Central memory CD8-positive, alpha-beta T cell (primary cell): ENCODE measurements around the gene CEP192.
"Not testable (repeated sequence)": the region's sequence is repeated elsewhere in the genome, so short reads cannot be mapped to it uniquely, and the experiment has no call there.

ENCODE experiments used
- ATAC-seq: fragments of 150-1000 bp; cut with Tn5 transposase; replicated peaks from 2 replicates; pipeline ENCODE4 v1.10.0; 2022; ENCODE audit warnings: mild to moderate bottlenecking, moderate FRiP score, moderate number of reproducible peaks; ENCODE audit not compliant: poor library complexity, severe bottlenecking; ENCODE audit errors: extremely low read depth
- DNase-seq, 2 donors: peaks; one replicate each; pipeline ENCODE4 v3.0.0; 2021; ENCODE audit warnings: low spot score in 2 of 2
- H3K27ac Mint-ChIP-seq: one replicate; pipeline ENCODE4 v1.8.0; 2022; ENCODE audit warnings: low read depth, mild to moderate bottlenecking, moderate library complexity, mixed read lengths
- H3K27me3 Mint-ChIP-seq: one replicate; pipeline ENCODE4 v1.8.0; 2022; ENCODE audit warnings: mixed read lengths
- H3K36me3 Mint-ChIP-seq: one replicate; pipeline ENCODE4 v1.8.0; 2022; ENCODE audit warnings: mild to moderate bottlenecking, moderate library complexity, mixed read lengths; ENCODE audit not compliant: insufficient read depth
- H3K4me1 Mint-ChIP-seq: one replicate; pipeline ENCODE4 v1.8.0; 2022; ENCODE audit warnings: mixed read lengths
- H3K4me3 Mint-ChIP-seq: one replicate; pipeline ENCODE4 v1.8.0; 2022; ENCODE audit warnings: mild to moderate bottlenecking, moderate library complexity, mixed read lengths
- H3K9me3 Mint-ChIP-seq: one replicate; pipeline ENCODE4 v1.8.0; 2022; ENCODE audit warnings: mixed read lengths

The CEP192 gene

GRCh38 chr18:12996661-12997292 lies 5.6 kb downstream of the CEP192 start:
- H3K4me1 Mint-ChIP-seq, result peaks cover 27% of the 10 kb centered on the region
- H3K27me3 Mint-ChIP-seq, result no peaks in the 10 kb centered on the region
- H3K9me3 Mint-ChIP-seq, result no peaks in the 10 kb centered on the region
- ATAC-seq (no peak), DNase-seq (no peak)
- no peak overlapping the region for H3K27ac Mint-ChIP-seq
- peaks cover 6% of the 10 kb centered on the region for H3K36me3 Mint-ChIP-seq
- H3K4me3 Mint-ChIP-seq, result no peak overlapping the region

- not testable (repeated sequence) for H3K36me3 Mint-ChIP-seq, H3K9me3 Mint-ChIP-seq, H3K27me3 Mint-ChIP-seq, H3K27ac Mint-ChIP-seq, DNase-seq, H3K4me3 Mint-ChIP-seq, ATAC-seq
- H3K4me1 Mint-ChIP-seq, result peaks cover 21% of the 10 kb centered on the region
These were observed 6.2 kb downstream of the CEP192 start for GRCh38 chr18:12997330-12997729.

GRCh38 chr18:12998332-12999060 lies 7.3 kb downstream of the CEP192 start:
- Mint-ChIP-seq H3K9me3 (no peaks in the 10 kb centered on the region), H3K4me3 (no peak overlapping the region), H3K27me3 (no peaks in the 10 kb centered on the region), H3K4me1 (peaks cover 11% of the 10 kb centered on the region), H3K27ac (peak overlapping the region; percentile 1), H3K36me3 (peaks cover 3% of the 10 kb centered on the region)
- DNase-seq, result no peak
- ATAC-seq, result no peak

GRCh38 chr18:13003466-13003896 lies 12.3 kb downstream of the CEP192 start:
- Mint-ChIP-seq H3K27ac (no peak overlapping the region), H3K36me3 (peaks cover 17% of the 10 kb centered on the region), H3K4me3 (no peak overlapping the region), H3K4me1 (peaks cover 20% of the 10 kb centered on the region), H3K27me3 (no peaks in the 10 kb centered on the region), H3K9me3 (no peaks in the 10 kb centered on the region)
- DNase-seq (no peak), ATAC-seq (no peak)

- Mint-ChIP-seq H3K4me1 (peaks cover 16% of the 10 kb centered on the region), H3K36me3 (peaks cover 26% of the 10 kb centered on the region), H3K27ac (no peak overlapping the region), H3K9me3 (no peaks in the 10 kb centered on the region), H3K4me3 (no peak overlapping the region), H3K27me3 (no peaks in the 10 kb centered on the region)
- ATAC-seq, result no peak
- DNase-seq, result no peak
These were observed 13.2 kb downstream of the CEP192 start for GRCh38 chr18:13004396-13004795.

- Mint-ChIP-seq H3K4me1 (peaks cover 16% of the 10 kb centered on the region), H3K27me3 (no peaks in the 10 kb centered on the region), H3K36me3 (peaks cover 34% of the 10 kb centered on the region), H3K27ac (peak overlapping the region; percentile 74), H3K4me3 (no peak overlapping the region), H3K9me3 (no peaks in the 10 kb centered on the region)
- ATAC-seq (no peak), DNase-seq (no peak)
These were observed 14.1 kb downstream of the CEP192 start for GRCh38 chr18:13005289-13005688.

- ATAC-seq (no peak), DNase-seq (no peak)
- Mint-ChIP-seq H3K4me3 (no peak overlapping the region), H3K9me3 (no peaks in the 10 kb centered on the region), H3K27me3 (no peaks in the 10 kb centered on the region), H3K36me3 (peaks cover 42% of the 10 kb centered on the region), H3K4me1 (peaks cover 16% of the 10 kb centered on the region), H3K27ac (peak overlapping the region; percentile 74)
These were observed 15.5 kb downstream of the CEP192 start for GRCh38 chr18:13006531-13007247.

- H3K4me3 Mint-ChIP-seq, result no peak overlapping the region
These were observed 16.0 kb downstream of the CEP192 start for GRCh38 chr18:13007248-13007560.

GRCh38 chr18:13011719-13012118 lies 20.6 kb downstream of the CEP192 start:
- no peak for DNase-seq
- no peak for ATAC-seq
- no peaks in the 10 kb centered on the region for H3K9me3 Mint-ChIP-seq
- peaks cover 59% of the 10 kb centered on the region for H3K36me3 Mint-ChIP-seq
- H3K27me3 Mint-ChIP-seq, result no peaks in the 10 kb centered on the region
- no peak overlapping the region for H3K4me3 Mint-ChIP-seq
- H3K4me1 Mint-ChIP-seq, result peaks cover 6% of the 10 kb centered on the region
- H3K27ac Mint-ChIP-seq, result no peak overlapping the region

More at GRCh38 chr18:13007248-13007560, 16.0 kb downstream of the CEP192 start:
- Mint-ChIP-seq H3K27me3 (no peaks in the 10 kb centered on the region), H3K36me3 (peaks cover 44% of the 10 kb centered on the region), H3K9me3 (no peaks in the 10 kb centered on the region), H3K27ac (peak overlapping the region; percentile 14), H3K4me1 (peaks cover 16% of the 10 kb centered on the region)
- DNase-seq (no peak), ATAC-seq (no peak)

GRCh38 chr18:13014232-13014631 lies 23.1 kb downstream of the CEP192 start:
- H3K4me1 Mint-ChIP-seq, result no peaks in the 10 kb centered on the region
- no peak for DNase-seq
- no peak for ATAC-seq
- no peak overlapping the region for H3K27ac Mint-ChIP-seq
- no peaks in the 10 kb centered on the region for H3K27me3 Mint-ChIP-seq
- H3K9me3 Mint-ChIP-seq, result no peaks in the 10 kb centered on the region
- H3K4me3 Mint-ChIP-seq, result no peak overlapping the region
- peaks cover 55% of the 10 kb centered on the region for H3K36me3 Mint-ChIP-seq

GRCh38 chr18:13014818-13015217 lies 23.7 kb downstream of the CEP192 start:
- Mint-ChIP-seq H3K27ac (no peak overlapping the region), H3K4me3 (no peak overlapping the region), H3K36me3 (peaks cover 54% of the 10 kb centered on the region), H3K27me3 (no peaks in the 10 kb centered on the region), H3K4me1 (peaks cover under 1% of the 10 kb centered on the region), H3K9me3 (no peaks in the 10 kb centered on the region)
- DNase-seq (no peak), ATAC-seq (no peak)

- Mint-ChIP-seq H3K27me3 (no peaks in the 10 kb centered on the region), H3K4me1 (peaks cover 12% of the 10 kb centered on the region), H3K9me3 (no peaks in the 10 kb centered on the region), H3K4me3 (no peak overlapping the region), H3K36me3 (peaks cover 51% of the 10 kb centered on the region), H3K27ac (no peak overlapping the region)
- ATAC-seq, result no peak
- DNase-seq, result no peak
These were observed 26.2 kb downstream of the CEP192 start for GRCh38 chr18:13017247-13017875.
